K562 (cell line): Measurements from ENCODE around the gene OTOP3.

ENCODE experiments used
- ATF6 ChIP-seq: sonication (generic); formaldehyde crosslinking; IDR thresholded peaks from 2 replicates; pipeline ENCODE4 v1.4.0; 2020; ENCODE audit warnings: mild to moderate bottlenecking, missing genetic modification reagents
- EP400 ChIP-seq: fragments of 450-650 bp; IDR thresholded peaks from 2 replicates; pipeline ENCODE4 v1.6.1; 2017; ENCODE audit warnings: antibody characterized with exemption, mild to moderate bottlenecking, moderate library complexity
- L3MBTL2 ChIP-seq: fragments of 450-650 bp; IDR thresholded peaks from 2 replicates; pipeline ENCODE4 v1.6.1; 2016; ENCODE audit warnings: mild to moderate bottlenecking, moderate library complexity
- NFRKB ChIP-seq: fragments of 450-650 bp; IDR thresholded peaks from 2 replicates; pipeline ENCODE4 v1.6.1; 2016; ENCODE audit warnings: low read depth
- SIN3A ChIP-seq, 2 experiments: fragments of 150-350 bp in 1 of 2; IDR thresholded peaks; 2 replicates each; pipeline ENCODE4 v1.6.1; 2011 to 2016; ENCODE audit warnings: borderline replicate concordance in 2 of 2, low read depth in 2 of 2, low read length in 2 of 2, mild to moderate bottlenecking in 2 of 2, moderate library complexity in 2 of 2; ENCODE audit not compliant: control insufficient read depth in 1 of 2
- TAF1 ChIP-seq: IDR thresholded peaks from 2 replicates; pipeline ENCODE4 v1.6.1; 2011; ENCODE audit warnings: mild to moderate bottlenecking, low read length, moderate library complexity; ENCODE audit not compliant: insufficient read depth, control insufficient read depth, severe bottlenecking; ENCODE audit errors: extremely low read depth
- TCF7 ChIP-seq: sonication (generic); IDR thresholded peaks from 2 replicates; pipeline ENCODE4 v1.6.1; 2016; ENCODE audit warnings: antibody characterized with exemption, borderline replicate concordance
- TSHZ1 ChIP-seq: fragments of 250-450 bp; sonication (Bioruptor Pico); IDR thresholded peaks from 2 replicates; pipeline ENCODE4 v1.4.0; 2020; ENCODE audit warnings: mild to moderate bottlenecking, moderate library complexity
- ZBTB7A ChIP-seq: IDR thresholded peaks from 2 replicates; pipeline ENCODE4 v1.6.1; 2011; ENCODE audit warnings: low read depth, mild to moderate bottlenecking, low read length, moderate library complexity, borderline replicate concordance; ENCODE audit not compliant: control insufficient read depth
- ZNF175 ChIP-seq: fragments of 200-800 bp; sonication (Bioruptor generic); IDR thresholded peaks from 2 replicates; pipeline ENCODE4 v1.6.1; 2016; ENCODE audit warnings: low read depth, mild to moderate bottlenecking, missing genetic modification characterization, missing compliant biosample characterization
- ZNF24 ChIP-seq: fragments of 450-650 bp; IDR thresholded peaks from 2 replicates; pipeline ENCODE4 v1.6.1; 2016
- ZNF41 ChIP-seq: fragments of 250-450 bp; sonication (Bioruptor Pico); conservative IDR thresholded peaks from 2 replicates; pipeline ENCODE4 v1.4.0; 2020; ENCODE audit warnings: mild to moderate bottlenecking

- no peak for TF ChIP-seq TCF7
- TF ChIP-seq ATF6 (CRISPR knock-in tag): no peak
- no peak for TF ChIP-seq TAF1
- no peak for TF ChIP-seq ZNF24
- no peak for TF ChIP-seq NFRKB
- TF ChIP-seq TSHZ1 (CRISPR knock-in tag): no peak
- TF ChIP-seq ZBTB7A: no peak
- no peak for TF ChIP-seq ZNF175 (CRISPR knock-in tag)
- no peak for TF ChIP-seq ZNF41 (CRISPR knock-in tag)
- no peak for TF ChIP-seq L3MBTL2
- TF ChIP-seq EP400: no peak
- TF ChIP-seq SIN3A (IDR thresholded peaks at IDR 0.05; ENCODE audit: borderline replicate concordance in 2 of 2, control insufficient read depth in 1 of 2, low read depth in 2 of 2, low read length in 2 of 2): no peak
Observed at GRCh38 chr17:74945543-74945942, 9.8 kb downstream of the OTOP3 start.
